ENCODE data around the gene LRP2.

DNA sequence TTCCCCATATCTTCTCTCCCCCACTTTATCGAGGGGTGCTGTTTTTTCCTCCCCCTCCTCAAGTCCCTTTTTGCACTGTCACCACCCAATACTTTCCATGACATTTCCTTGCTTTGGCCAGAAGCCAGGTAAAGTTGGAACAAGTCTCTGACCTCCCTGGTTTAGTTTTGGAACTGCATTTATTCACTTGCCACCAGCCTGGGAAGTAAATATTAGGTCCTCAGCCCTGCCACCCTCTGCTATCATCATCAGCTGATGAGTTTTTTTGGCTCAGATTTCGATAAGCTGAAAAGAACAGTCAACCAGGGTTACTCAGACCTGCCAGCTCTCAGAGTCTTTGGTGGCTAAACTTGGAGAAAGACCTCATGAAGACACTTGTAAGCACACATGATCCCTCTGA, 246.0 kb downstream of the LRP2 start:
- TF ChIP-seq EZH2 (IDR thresholded peaks at IDR 0.05) (no peak), POLR2AphosphoS5 (IDR thresholded peaks at IDR 0.05; ENCODE audit: borderline replicate concordance, low read depth, low read length) (no peak)

All from SK-N-MC (cell line).